Mesendoderm (in vitro differentiated cells): Measurements from ENCODE around the gene FAM216A. TPM values are rescaled to one million over a fixed set of nuclear protein-coding genes. Genes with fewer than 3 reads are reported as not detected.
"Not testable (repeated sequence)": the region's sequence is repeated elsewhere in the genome, so short reads cannot be mapped to it uniquely, and the experiment has no call there.

ENCODE experiments used
- DNase-seq: peaks from one replicate; pipeline ENCODE4 v3.0.0; 2013
- H2AK5ac ChIP-seq: 2 replicates; pipeline ENCODE4 v1.6.1; 2013; ENCODE audit warnings: low read length, inconsistent platforms
- H2BK120ac ChIP-seq: 2 replicates; pipeline ENCODE4 v1.6.1; 2013; ENCODE audit warnings: low read depth, mild to moderate bottlenecking, low read length, moderate library complexity, mixed read lengths
- H2BK15ac ChIP-seq: replicated peaks from 2 replicates; pipeline ENCODE4 v1.6.1; 2013; ENCODE audit warnings: low read depth, mild to moderate bottlenecking, moderate library complexity
- H2BK5ac ChIP-seq: 2 replicates; pipeline ENCODE4 v1.6.1; 2013; ENCODE audit warnings: low read length, inconsistent platforms
- H3K18ac ChIP-seq: 2 replicates; pipeline ENCODE4 v1.6.1; 2013; ENCODE audit warnings: mild to moderate bottlenecking, low read length, mixed read lengths
- H3K23ac ChIP-seq: one replicate; pipeline ENCODE4 v1.6.1; 2013; ENCODE audit warnings: low read length
- H3K27ac ChIP-seq: 2 replicates; pipeline ENCODE4 v1.5.1; 2013; ENCODE audit warnings: low read depth, mild to moderate bottlenecking, inconsistent platforms, low read length, moderate library complexity
- H3K27me3 ChIP-seq: 2 replicates; pipeline ENCODE4 v1.6.1; 2013; ENCODE audit warnings: low read length, control low read depth, mild to moderate bottlenecking, inconsistent platforms; ENCODE audit not compliant: insufficient read depth, poor library complexity
- H3K36me3 ChIP-seq: 2 replicates; pipeline ENCODE4 v1.6.1; 2013; ENCODE audit warnings: low read length, inconsistent platforms; ENCODE audit not compliant: control insufficient read depth, insufficient read depth
- H3K4ac ChIP-seq: one replicate; pipeline ENCODE4 v1.6.1; 2013; ENCODE audit warnings: low read depth, mild to moderate bottlenecking, low read length, moderate library complexity
- H3K4me1 ChIP-seq: 2 replicates; pipeline ENCODE4 v1.6.1; 2013; ENCODE audit warnings: low read depth, low read length, inconsistent platforms; ENCODE audit not compliant: control insufficient read depth
- H3K4me2 ChIP-seq: 2 replicates; pipeline ENCODE4 v1.6.1; 2013; ENCODE audit warnings: low read length
- H3K4me3 ChIP-seq: 2 replicates; pipeline ENCODE4 v1.5.1; 2013; ENCODE audit warnings: mild to moderate bottlenecking, low read length
- H3K56ac ChIP-seq: one replicate; pipeline ENCODE4 v1.6.1; 2013; ENCODE audit warnings: low read length
- H3K79me1 ChIP-seq: 2 replicates; pipeline ENCODE4 v1.6.1; 2013; ENCODE audit warnings: low read length, inconsistent platforms
- H3K79me2 ChIP-seq: 2 replicates; pipeline ENCODE4 v1.6.1; 2013; ENCODE audit warnings: mild to moderate bottlenecking, low read length; ENCODE audit not compliant: control insufficient read depth, insufficient read depth
- H3K9ac ChIP-seq: 2 replicates; pipeline ENCODE4 v1.6.1; 2013; ENCODE audit warnings: low read length, inconsistent platforms
- H4K5ac ChIP-seq: one replicate; pipeline ENCODE4 v1.6.1; 2013; ENCODE audit warnings: low read length
- H4K8ac ChIP-seq: one replicate; pipeline ENCODE4 v1.6.1; 2013; ENCODE audit warnings: low read depth, mild to moderate bottlenecking, control low read depth, low read length, moderate library complexity
- WGBS: extraction: QIAGEN DNeasy Blood & Tissue Kit; methylation state at CpG from one replicate; pipeline ENCODE4 v1.1.7; 2013; ENCODE audit warnings: low lambda C conversion rate, missing lambda C conversion rate; ENCODE audit not compliant: insufficient coverage; ENCODE audit errors: extremely low coverage; 5-methylcytosine and 5-hydroxymethylcytosine counted together
- polyA plus RNA-seq, 2 experiments: library from polyadenylated mRNA; stranded (reverse); fragments of 200-250 nt; gene quantifications; one replicate each; pipeline ENCODE4 v1.2.3, GENCODE V29; 2013

The FAM216A gene, protein sequence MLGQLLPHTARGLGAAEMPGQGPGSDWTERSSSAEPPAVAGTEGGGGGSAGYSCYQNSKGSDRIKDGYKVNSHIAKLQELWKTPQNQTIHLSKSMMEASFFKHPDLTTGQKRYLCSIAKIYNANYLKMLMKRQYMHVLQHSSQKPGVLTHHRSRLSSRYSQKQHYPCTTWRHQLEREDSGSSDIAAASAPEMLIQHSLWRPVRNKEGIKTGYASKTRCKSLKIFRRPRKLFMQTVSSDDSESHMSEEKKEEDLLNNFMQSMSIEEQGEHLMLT
- 22.5 TPM for polyA plus RNA-seq (2013, experiment 1 of 2)
- polyA plus RNA-seq (2013, experiment 2 of 2): 22.3 TPM

DNA sequence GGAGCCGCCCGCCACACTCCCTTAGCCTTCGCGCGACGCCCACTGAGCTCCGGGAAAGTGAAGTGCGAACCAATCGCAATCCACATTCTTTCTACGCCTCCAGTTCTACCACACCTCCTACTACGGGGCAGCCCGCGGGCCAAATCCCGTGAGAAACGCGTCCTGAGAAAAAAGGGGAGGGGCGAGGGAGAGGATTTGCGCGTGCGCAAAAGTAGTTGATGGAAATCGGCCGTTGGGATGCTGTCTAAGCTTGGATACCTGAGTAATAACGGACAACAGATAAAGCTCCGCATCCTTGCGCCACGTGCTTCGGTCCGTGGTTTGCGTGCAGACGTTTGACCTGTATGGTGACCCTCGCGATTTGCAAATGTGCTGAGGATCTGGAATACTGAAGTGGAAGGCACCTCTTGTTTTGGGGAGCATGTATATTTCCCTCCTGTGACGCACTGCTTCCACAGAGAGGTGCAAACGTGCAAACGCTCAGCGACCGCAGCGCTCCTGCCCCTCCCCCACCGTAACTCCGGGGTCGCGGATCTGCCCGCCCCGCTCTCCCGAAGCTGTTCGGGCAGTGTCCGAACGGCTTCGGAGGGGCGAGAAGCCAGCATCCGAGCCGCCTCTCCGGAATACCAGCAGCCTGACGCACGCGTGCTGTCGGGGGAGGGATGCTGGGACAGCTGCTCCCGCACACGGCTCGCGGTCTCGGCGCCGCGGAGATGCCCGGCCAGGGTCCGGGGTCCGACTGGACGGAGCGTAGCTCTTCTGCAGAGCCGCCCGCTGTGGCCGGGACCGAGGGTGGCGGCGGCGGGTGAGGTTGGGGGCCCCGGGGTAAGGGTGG, at the start of gene FAM216A, which contains the start of gene GPN3:
Gene FAM216A, plus strand, starts transcription at position 632 of the 835 bp plus-strand sequence. Its CDS starts 31 bp downstream, at position 663.
Gene GPN3, minus strand, starts transcription at position 44 of the 835 bp plus-strand sequence. CDS start 54 bp downstream, outside the sequence.
- Histone ChIP-seq H3K4me1 (no peaks in the 10 kb centered on the region), H2BK15ac (no peak within 1 kb of the TSS), H3K4me3 (peak within 1 kb of the TSS; percentile 75), H3K56ac (peak within 1 kb of the TSS; percentile 96), H2BK120ac (no peak within 1 kb of the TSS), H3K18ac (peak within 1 kb of the TSS; percentile 28), H2AK5ac (no peak within 1 kb of the TSS), H3K4me2 (peak within 1 kb of the TSS; percentile 92), H3K27me3 (no peaks in the 10 kb centered on the region), H3K4ac (peak within 1 kb of the TSS; percentile 36), H4K5ac (no peak within 1 kb of the TSS), H3K36me3 (peaks cover 4% of the 10 kb centered on the region), H3K9ac (peak within 1 kb of the TSS; percentile 84), H3K79me1 (peaks cover 5% of the 10 kb centered on the region), H3K27ac (peak within 1 kb of the TSS; percentile 76), H2BK5ac (no peak within 1 kb of the TSS), H3K23ac (peak within 1 kb of the TSS; percentile 66), H3K79me2 (peaks cover 15% of the 10 kb centered on the region), H4K8ac (peak within 1 kb of the TSS; percentile 87)
- peak; percentile 99 for DNase-seq
- WGBS: no CpG with 5 or more reads among the region's 78 CpGs

DNA sequence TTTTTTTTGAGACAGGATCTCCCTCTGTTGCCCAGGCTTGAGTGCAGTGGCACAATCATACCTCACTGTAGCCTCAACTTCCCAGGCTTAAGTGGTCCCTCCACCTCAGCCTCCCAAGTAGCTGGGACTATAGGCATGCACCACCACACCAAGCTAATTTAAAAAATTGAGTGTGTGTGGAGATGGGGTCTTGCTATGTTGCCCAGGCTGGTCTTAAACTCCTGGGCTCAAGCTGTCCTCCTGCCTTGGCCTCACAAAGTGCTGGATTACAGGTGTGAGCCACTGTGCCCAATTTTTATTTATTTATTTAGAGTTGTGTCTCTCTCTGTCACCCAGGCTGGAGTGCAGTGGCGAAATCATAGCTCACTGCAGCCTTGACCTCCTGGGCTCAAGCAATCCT, 48.0 kb upstream of the FAM216A start:
- not testable (repeated sequence) for H2BK5ac ChIP-seq, H2BK120ac ChIP-seq, H2AK5ac ChIP-seq, H3K79me2 ChIP-seq, H3K56ac ChIP-seq, H3K36me3 ChIP-seq, H3K4me1 ChIP-seq, H3K27me3 ChIP-seq, H3K4ac ChIP-seq, H3K27ac ChIP-seq, H3K9ac ChIP-seq, H3K4me2 ChIP-seq, DNase-seq, H3K79me1 ChIP-seq, H3K18ac ChIP-seq, H3K23ac ChIP-seq, H3K4me3 ChIP-seq, H4K5ac ChIP-seq, H2BK15ac ChIP-seq, H4K8ac ChIP-seq
- WGBS: no CpG with 5 or more reads among the region's 1 CpG

DNA sequence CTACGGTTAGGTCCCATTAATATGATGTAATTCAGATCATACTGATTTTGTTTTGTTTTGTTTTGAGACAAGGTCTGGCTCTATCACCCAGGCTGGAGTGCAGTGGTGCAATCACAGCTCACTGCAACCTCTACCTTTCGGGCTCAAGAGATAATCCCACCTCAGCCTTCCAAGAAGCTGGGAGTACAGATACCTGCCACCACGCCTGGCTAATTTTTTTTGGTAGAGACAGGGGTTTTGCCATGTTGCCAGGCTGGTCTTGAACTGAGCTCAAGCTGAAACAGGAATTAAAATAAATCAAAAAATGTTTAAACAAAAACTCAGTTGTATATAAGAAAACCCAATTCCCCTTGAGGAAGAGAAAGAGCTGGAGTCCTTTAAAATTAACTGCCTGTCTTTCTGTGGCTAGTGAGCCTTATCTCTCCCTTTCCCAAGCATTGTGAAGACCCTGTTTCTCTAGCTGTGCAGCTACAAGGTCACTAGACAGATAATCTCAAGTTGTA, 47.4 kb upstream of the FAM216A start:
- no peaks in the 10 kb centered on the region for H3K79me1 ChIP-seq
- no peak overlapping the region for H3K18ac ChIP-seq
- no peak overlapping the region for H3K56ac ChIP-seq
- no peaks in the 10 kb centered on the region for H3K79me2 ChIP-seq
- no peak overlapping the region for H3K27ac ChIP-seq
- WGBS: no CpG with 5 or more reads among the region's 3 CpGs
- H4K5ac ChIP-seq: no peak overlapping the region
- H3K9ac ChIP-seq: no peak overlapping the region
- no peak overlapping the region for H3K4me3 ChIP-seq
- H3K4me1 ChIP-seq: no peaks in the 10 kb centered on the region
- H2BK15ac ChIP-seq: no peak overlapping the region
- DNase-seq: no peak
- no peaks in the 10 kb centered on the region for H3K27me3 ChIP-seq
- H3K4me2 ChIP-seq: no peak overlapping the region
- no peak overlapping the region for H4K8ac ChIP-seq
- H2BK120ac ChIP-seq: no peak overlapping the region
- H2AK5ac ChIP-seq: no peak overlapping the region
- no peak overlapping the region for H2BK5ac ChIP-seq
- no peak overlapping the region for H3K23ac ChIP-seq
- H3K4ac ChIP-seq: no peak overlapping the region
- H3K36me3 ChIP-seq: no peaks in the 10 kb centered on the region

DNA sequence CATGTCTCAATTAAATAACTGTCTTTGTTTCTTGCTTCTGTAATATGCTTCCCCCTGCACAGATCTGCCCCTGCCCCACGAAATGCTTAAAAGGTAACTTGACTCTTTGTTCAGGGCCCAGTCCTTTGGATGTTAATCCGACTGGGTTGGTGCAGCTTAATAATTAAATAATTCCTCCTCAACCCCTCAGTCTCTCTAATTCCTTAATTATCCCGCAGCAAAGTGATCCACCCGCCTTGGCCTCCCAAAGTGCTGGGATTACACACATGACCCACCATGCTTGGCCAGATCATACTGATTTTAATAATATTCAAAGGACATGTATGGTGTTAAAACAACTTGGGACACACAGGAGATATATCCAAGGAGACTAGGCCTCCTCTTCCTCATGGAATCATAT, 46.9 kb upstream of the FAM216A start:
- H3K4ac ChIP-seq: no peak overlapping the region
- H3K79me2 ChIP-seq: no peaks in the 10 kb centered on the region
- H3K9ac ChIP-seq: no peak overlapping the region
- no peak overlapping the region for H2BK15ac ChIP-seq
- no peak for DNase-seq
- H3K36me3 ChIP-seq: no peaks in the 10 kb centered on the region
- no peaks in the 10 kb centered on the region for H3K27me3 ChIP-seq
- no peak overlapping the region for H3K56ac ChIP-seq
- no peak overlapping the region for H3K4me3 ChIP-seq
- WGBS: no CpG with 5 or more reads among the region's 4 CpGs
- H3K18ac ChIP-seq: no peak overlapping the region
- no peak overlapping the region for H4K5ac ChIP-seq
- H3K79me1 ChIP-seq: no peaks in the 10 kb centered on the region
- no peak overlapping the region for H3K23ac ChIP-seq
- no peak overlapping the region for H2BK5ac ChIP-seq
- H3K4me1 ChIP-seq: no peaks in the 10 kb centered on the region
- H3K27ac ChIP-seq: no peak overlapping the region
- no peak overlapping the region for H2BK120ac ChIP-seq
- H3K4me2 ChIP-seq: no peak overlapping the region
- no peak overlapping the region for H2AK5ac ChIP-seq
- H4K8ac ChIP-seq: no peak overlapping the region

DNA sequence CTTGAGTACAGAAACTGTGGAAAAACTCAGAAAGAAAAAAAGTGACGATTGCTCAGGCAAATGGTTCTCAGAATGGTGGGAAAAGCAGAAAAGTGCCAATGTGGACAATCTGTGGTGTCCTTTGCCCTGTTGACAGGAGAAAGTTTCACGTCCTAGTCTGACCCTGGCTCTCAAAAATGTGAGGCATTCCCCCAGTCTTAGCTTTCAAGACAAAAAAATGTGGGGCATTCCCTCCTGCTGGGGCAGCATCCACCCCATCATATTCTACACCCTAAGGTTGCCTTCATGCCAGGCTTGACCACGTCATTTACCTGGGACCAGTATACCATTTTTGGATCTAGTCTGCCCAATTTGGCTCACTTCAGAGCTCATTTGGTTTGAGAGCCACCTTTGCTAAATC, 44.4 kb upstream of the FAM216A start:
- no peak overlapping the region for H3K27ac ChIP-seq
- no peak overlapping the region for H3K4me3 ChIP-seq
- DNase-seq: peak; percentile 73
- no peaks in the 10 kb centered on the region for H3K79me1 ChIP-seq
- H2BK15ac ChIP-seq: no peak overlapping the region
- H2AK5ac ChIP-seq: no peak overlapping the region
- H4K8ac ChIP-seq: no peak overlapping the region
- no peak overlapping the region for H3K23ac ChIP-seq
- no peaks in the 10 kb centered on the region for H3K4me1 ChIP-seq
- no peak overlapping the region for H3K9ac ChIP-seq
- no peak overlapping the region for H4K5ac ChIP-seq
- no peak overlapping the region for H3K4ac ChIP-seq
- H3K27me3 ChIP-seq: no peaks in the 10 kb centered on the region
- H3K18ac ChIP-seq: no peak overlapping the region
- no peak overlapping the region for H2BK5ac ChIP-seq
- H3K79me2 ChIP-seq: no peaks in the 10 kb centered on the region
- H3K4me2 ChIP-seq: no peak overlapping the region
- H2BK120ac ChIP-seq: no peak overlapping the region
- H3K36me3 ChIP-seq: no peaks in the 10 kb centered on the region
- no peak overlapping the region for H3K56ac ChIP-seq
- no CpG with 5 or more reads among the region's 3 CpGs for WGBS
